ENCODE data around the gene EFNA5.

The EFNA5 gene

GRCh38 chr5:107398703-107399102 lies 272.0 kb downstream of the EFNA5 start:
- no peak for TF ChIP-seq CTCF (IDR thresholded peaks at IDR 0.05; ENCODE audit: insufficient read depth, low read length, poor library complexity, severe bottlenecking)
- no peak overlapping the region for H3K4me3 ChIP-seq (replicated peaks; ENCODE audit: low read depth, low read length)
- no peaks in the 10 kb centered on the region for H3K36me3 ChIP-seq (ENCODE audit: control insufficient read depth, insufficient read depth, low read length)
- no peak for DNase-seq (ENCODE audit: extremely low read depth, insufficient read length)
- H3K27me3 ChIP-seq (replicated peaks; ENCODE audit: control insufficient read depth, insufficient read depth, low read length): no peaks in the 10 kb centered on the region

GRCh38 chr5:107396351-107396690 lies 274.4 kb downstream of the EFNA5 start:
- H3K4me3 ChIP-seq (replicated peaks; ENCODE audit: low read depth, low read length): no peak overlapping the region
- no peak for DNase-seq (ENCODE audit: extremely low read depth, insufficient read length)
- no peaks in the 10 kb centered on the region for H3K27me3 ChIP-seq (replicated peaks; ENCODE audit: control insufficient read depth, insufficient read depth, low read length)
- no peaks in the 10 kb centered on the region for H3K36me3 ChIP-seq (ENCODE audit: control insufficient read depth, insufficient read depth, low read length)
- no peak for TF ChIP-seq CTCF (IDR thresholded peaks at IDR 0.05; ENCODE audit: insufficient read depth, low read length, poor library complexity, severe bottlenecking)

GRCh38 chr5:107395632-107396350 lies 274.9 kb downstream of the EFNA5 start:
- H3K27me3 ChIP-seq (replicated peaks; ENCODE audit: control insufficient read depth, insufficient read depth, low read length): no peaks in the 10 kb centered on the region
- peak; percentile 52 for DNase-seq (ENCODE audit: extremely low read depth, insufficient read length)
- no peak overlapping the region for H3K4me3 ChIP-seq (replicated peaks; ENCODE audit: low read depth, low read length)
- no peak for TF ChIP-seq CTCF (IDR thresholded peaks at IDR 0.05; ENCODE audit: insufficient read depth, low read length, poor library complexity, severe bottlenecking)
- no peaks in the 10 kb centered on the region for H3K36me3 ChIP-seq (ENCODE audit: control insufficient read depth, insufficient read depth, low read length)

- TF ChIP-seq CTCF (IDR thresholded peaks at IDR 0.05; ENCODE audit: insufficient read depth, low read length, poor library complexity, severe bottlenecking): no peak
- Histone ChIP-seq H3K36me3 (ENCODE audit: control insufficient read depth, insufficient read depth, low read length) (no peaks in the 10 kb centered on the region), H3K4me3 (replicated peaks; ENCODE audit: low read depth, low read length) (no peak overlapping the region), H3K27me3 (replicated peaks; ENCODE audit: control insufficient read depth, insufficient read depth, low read length) (no peaks in the 10 kb centered on the region)
- DNase-seq (ENCODE audit: extremely low read depth, insufficient read length): no peak
These were observed 276.9 kb downstream of the EFNA5 start for GRCh38 chr5:107393851-107394250.

- TF ChIP-seq CTCF (IDR thresholded peaks at IDR 0.05; ENCODE audit: insufficient read depth, low read length, poor library complexity, severe bottlenecking): no peak
- no peak for DNase-seq (ENCODE audit: extremely low read depth, insufficient read length)
- H3K36me3 ChIP-seq (ENCODE audit: control insufficient read depth, insufficient read depth, low read length): no peaks in the 10 kb centered on the region
- no peaks in the 10 kb centered on the region for H3K27me3 ChIP-seq (replicated peaks; ENCODE audit: control insufficient read depth, insufficient read depth, low read length)
- H3K4me3 ChIP-seq (replicated peaks; ENCODE audit: low read depth, low read length): no peak overlapping the region
These were observed 278.9 kb downstream of the EFNA5 start for GRCh38 chr5:107391787-107392186.

GRCh38 chr5:107389775-107390148 lies 281.0 kb downstream of the EFNA5 start:
- no peak for DNase-seq (ENCODE audit: extremely low read depth, insufficient read length)
- Histone ChIP-seq H3K4me3 (replicated peaks; ENCODE audit: low read depth, low read length) (no peak overlapping the region), H3K36me3 (ENCODE audit: control insufficient read depth, insufficient read depth, low read length) (no peaks in the 10 kb centered on the region), H3K27me3 (replicated peaks; ENCODE audit: control insufficient read depth, insufficient read depth, low read length) (no peaks in the 10 kb centered on the region)
- no peak for TF ChIP-seq CTCF (IDR thresholded peaks at IDR 0.05; ENCODE audit: insufficient read depth, low read length, poor library complexity, severe bottlenecking)

All from GM06990 (cell line).